CD4-positive, alpha-beta memory T cell (primary cell): ENCODE results near the gene DSC3. TPM values are rescaled to one million over a fixed set of nuclear protein-coding genes. Genes with fewer than 3 reads are reported as not detected.
"Not testable (repeated sequence)": the region's sequence is repeated elsewhere in the genome, so short reads cannot be mapped to it uniquely, and the experiment has no call there.

ENCODE experiments used
- CTCF ChIA-PET: fragments of 350-600 bp; sonication (Branson Sonifier 250); formaldehyde crosslinking; loops from one replicate; lab custom pipeline; 2021; ENCODE audit warnings: inconsistent platforms; ENCODE audit not compliant: partially characterized antibody; lab: Charles Lee
- POLR2A ChIA-PET: fragments of 350-600 bp; sonication (Branson Sonifier 250); formaldehyde crosslinking; loops from one replicate; lab custom pipeline; 2021; ENCODE audit not compliant: partially characterized antibody; lab: Charles Lee
- DNase-seq, 5 donors: peaks; one replicate each; pipeline versions ENCODE4 v3.0.0 to v3.0.0-alpha.2; 2020 to 2022; ENCODE audit warnings: mixed read lengths in 1 of 5
- H3K27ac ChIP-seq: one replicate; pipeline ENCODE4 v1.7.0; 2013; ENCODE audit warnings: low read depth, low read length
- H3K27me3 ChIP-seq: 2 replicates; pipeline ENCODE4 v1.7.0; 2013; ENCODE audit warnings: mild to moderate bottlenecking, low read length, moderate library complexity; ENCODE audit not compliant: insufficient read depth
- H3K36me3 ChIP-seq: 2 replicates; pipeline ENCODE4 v1.7.0; 2013; ENCODE audit warnings: mild to moderate bottlenecking, low read length, moderate library complexity; ENCODE audit not compliant: insufficient read depth
- H3K4me1 ChIP-seq: 2 replicates; pipeline ENCODE4 v1.7.0; 2013; ENCODE audit warnings: mild to moderate bottlenecking, low read length, moderate library complexity; ENCODE audit not compliant: insufficient read depth
- H3K4me3 ChIP-seq, 2 donors: one replicate each; pipeline ENCODE4 v1.7.0; 2013; ENCODE audit warnings: low read length in 2 of 2, mild to moderate bottlenecking in 1 of 2
- H3K9me3 ChIP-seq, 2 donors: one replicate each; pipeline ENCODE4 v1.7.0; 2013; ENCODE audit warnings: low read length in 2 of 2, control low read depth in 1 of 2; ENCODE audit not compliant: control insufficient read depth in 1 of 2
- H3K27ac Mint-ChIP-seq, 7 donors: one replicate each; pipeline ENCODE4 v1.8.0; 2020 to 2021; ENCODE audit warnings: mixed read lengths in 7 of 7, mild to moderate bottlenecking in 6 of 7, inconsistent platforms in 3 of 7, moderate library complexity in 3 of 7
- H3K27me3 Mint-ChIP-seq, 2 donors: one replicate each; pipeline ENCODE4 v1.8.0; 2020 to 2021; ENCODE audit warnings: mixed read lengths in 2 of 2
- H3K36me3 Mint-ChIP-seq, 2 donors: one replicate each; pipeline ENCODE4 v1.8.0; 2020 to 2021; ENCODE audit warnings: mixed read lengths in 2 of 2, inconsistent platforms in 1 of 2, mild to moderate bottlenecking in 1 of 2
- H3K4me1 Mint-ChIP-seq, 4 donors: one replicate each; pipeline ENCODE4 v1.8.0; 2020 to 2021; ENCODE audit warnings: mixed read lengths in 4 of 4, mild to moderate bottlenecking in 1 of 4
- H3K4me3 Mint-ChIP-seq, 8 donors: one replicate each; pipeline ENCODE4 v1.8.0; 2020 to 2021; ENCODE audit warnings: mixed read lengths in 8 of 8, mild to moderate bottlenecking in 7 of 8, moderate library complexity in 6 of 8, inconsistent platforms in 3 of 8
- H3K9me3 Mint-ChIP-seq, 8 donors: one replicate each; pipeline ENCODE4 v1.8.0; 2020 to 2021; ENCODE audit warnings: mixed read lengths in 8 of 8, mild to moderate bottlenecking in 5 of 8, inconsistent platforms in 3 of 8, moderate library complexity in 1 of 8
- intact Hi-C: fragments of 100-400 bp; cut with micrococcal nuclease; formaldehyde crosslinking; loops from one replicate; pipeline ENCODE4 v1.15.1; 2023
- polyA plus RNA-seq, 2 donors: library from polyadenylated mRNA; unstranded; fragments of 300-500 nt; fragmentation: Illumina TruSeq; gene quantifications; one replicate each; pipeline ENCODE4 v1.2.3, GENCODE V29; 2021
- total RNA-seq, 2 experiments: library from RNA; stranded (reverse); gene quantifications; one replicate each; pipeline ENCODE4 v1.2.3, GENCODE V29; 2021

The DSC3 gene
- total and polyA plus RNA-seq, 4 experiments from 2014 or later, result not detected

DNA sequence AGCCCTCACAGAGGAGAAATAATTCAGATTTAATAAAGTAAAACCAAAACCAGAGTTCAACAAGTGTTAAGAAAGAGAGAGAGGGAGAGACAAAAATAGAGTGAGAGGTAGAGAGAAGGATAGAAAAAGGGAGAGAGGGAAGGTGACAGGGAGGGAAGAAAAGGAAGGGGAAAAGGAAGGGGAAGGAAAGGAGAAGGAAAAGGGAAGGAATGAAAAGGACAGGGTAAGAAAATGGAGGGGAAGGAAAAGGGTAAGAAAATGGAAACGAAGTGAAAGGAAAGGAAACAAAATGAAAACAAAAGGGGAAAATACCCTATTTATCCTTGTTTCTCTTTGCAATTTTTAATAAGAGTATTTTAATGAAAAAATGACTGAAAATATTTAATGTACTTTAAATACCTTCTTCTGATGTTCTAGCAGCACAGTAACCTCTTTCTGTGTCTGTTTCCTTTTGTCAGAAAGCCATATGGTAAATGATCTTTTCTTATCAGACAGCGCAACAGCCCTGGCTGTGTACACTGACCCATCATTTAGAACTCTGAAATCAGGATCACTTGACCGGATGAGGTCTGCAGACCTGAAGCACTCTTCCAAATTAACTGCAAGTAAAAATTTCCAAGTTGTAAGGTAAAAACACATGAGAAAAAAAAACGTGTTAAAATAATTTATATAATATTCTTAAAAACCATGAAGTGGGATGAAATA, 11.8 kb downstream of the DSC3 start:
- Histone ChIP-seq H3K27ac (no peak overlapping the region), H3K9me3 (no peaks in the 10 kb centered on the region), H3K4me3 (no peak overlapping the region), H3K27me3 (no peaks in the 10 kb centered on the region), H3K36me3 (no peaks in the 10 kb centered on the region), H3K4me1 (no peaks in the 10 kb centered on the region)
- Mint-ChIP-seq H3K27me3 (no peaks in the 10 kb centered on the region), H3K36me3 (no peaks in the 10 kb centered on the region), H3K4me3 (no peak overlapping the region), H3K4me1 (no peaks in the 10 kb centered on the region), H3K9me3 (peaks cover 0 to 10% (median 3%) of the 10 kb centered on the region in 8 donors), H3K27ac (no peak overlapping the region)
- CTCF ChIA-PET, result no interaction called here
- POLR2A ChIA-PET, result no interaction called here
- DNase-seq, result no peak
- intact Hi-C loops, result no loop called here

DNA sequence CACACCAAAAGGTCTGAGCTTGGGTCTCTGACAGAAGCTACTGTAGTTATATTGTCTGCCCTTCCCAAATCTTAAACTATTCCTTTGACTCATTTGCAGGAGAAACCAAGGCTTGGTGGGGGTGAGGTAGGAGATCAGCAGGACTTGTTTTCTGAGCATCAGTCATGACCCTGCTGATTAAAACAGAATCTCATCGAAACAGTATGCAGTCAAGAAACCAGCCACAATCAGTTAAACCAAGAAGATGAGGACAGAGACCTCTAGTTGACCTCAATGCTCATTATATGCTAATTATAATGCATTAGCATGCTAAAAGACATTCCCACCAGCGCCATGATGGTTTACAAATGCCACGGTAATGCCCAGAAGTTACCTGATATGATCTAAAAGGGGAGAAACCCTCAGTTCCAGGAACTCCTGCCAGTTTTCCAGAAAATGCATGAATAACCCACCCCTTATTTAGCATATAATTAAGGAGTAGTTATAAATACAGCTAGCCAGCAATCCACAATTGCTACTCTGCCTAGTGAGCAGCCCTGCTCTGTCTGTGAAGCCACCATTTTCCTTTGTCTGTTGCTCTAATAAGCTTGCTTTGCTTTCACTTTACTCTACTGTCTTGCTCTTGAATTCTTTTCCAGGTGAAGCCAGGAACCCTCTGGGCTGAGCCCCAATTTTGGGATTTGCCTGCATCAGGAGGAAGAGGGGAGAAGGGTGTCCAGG, 26.7 kb downstream of the DSC3 start:
- no peaks in the 10 kb centered on the region for H3K36me3 Mint-ChIP-seq
- H3K27me3 Mint-ChIP-seq, result no peaks in the 10 kb centered on the region

DNA sequence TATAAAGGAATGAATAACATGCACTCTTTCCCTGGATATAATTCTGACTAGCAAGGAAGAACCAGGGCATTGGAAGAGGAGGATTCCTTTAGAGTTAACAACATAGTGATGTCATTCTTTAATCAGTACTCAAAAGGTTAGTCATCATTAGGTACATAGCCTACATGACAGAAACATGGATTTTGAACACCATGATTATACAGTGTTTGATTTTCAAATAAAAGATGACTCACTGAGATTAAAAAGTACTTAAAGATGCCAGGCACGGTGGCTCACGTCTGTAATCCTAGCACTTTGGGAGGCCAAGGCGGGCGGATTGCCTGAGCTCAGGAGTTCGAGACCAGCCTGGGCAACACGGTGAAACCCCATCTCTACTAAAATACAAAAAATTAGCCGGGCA, 31.1 kb downstream of the DSC3 start:
- H3K4me3 ChIP-seq, H3K27ac Mint-ChIP-seq, H3K36me3 ChIP-seq, H3K9me3 ChIP-seq, H3K4me1 Mint-ChIP-seq, DNase-seq, intact Hi-C loops, H3K27ac ChIP-seq, H3K36me3 Mint-ChIP-seq, H3K4me1 ChIP-seq, H3K27me3 Mint-ChIP-seq, H3K4me3 Mint-ChIP-seq, H3K9me3 Mint-ChIP-seq, POLR2A ChIA-PET, CTCF ChIA-PET, H3K27me3 ChIP-seq: not testable (repeated sequence)

More for the DNA sequence above, 26.7 kb downstream of the DSC3 start:
- intact Hi-C loops, result no loop called here
- no peaks in the 10 kb centered on the region for H3K4me1 ChIP-seq
- CTCF ChIA-PET, result no interaction called here
- H3K9me3 Mint-ChIP-seq, result peaks cover 3 to 13% (median 10%) of the 10 kb centered on the region in 8 donors
- no peak for DNase-seq
- no peak overlapping the region for H3K4me3 ChIP-seq
- H3K9me3 ChIP-seq, result no peaks in the 10 kb centered on the region
- POLR2A ChIA-PET, result no interaction called here
- no peaks in the 10 kb centered on the region for H3K4me1 Mint-ChIP-seq
- no peak overlapping the region for H3K4me3 Mint-ChIP-seq
- H3K27ac ChIP-seq, result no peak overlapping the region
- no peaks in the 10 kb centered on the region for H3K27me3 ChIP-seq
- H3K36me3 ChIP-seq, result no peaks in the 10 kb centered on the region
- H3K27ac Mint-ChIP-seq, result no peak overlapping the region

DNA sequence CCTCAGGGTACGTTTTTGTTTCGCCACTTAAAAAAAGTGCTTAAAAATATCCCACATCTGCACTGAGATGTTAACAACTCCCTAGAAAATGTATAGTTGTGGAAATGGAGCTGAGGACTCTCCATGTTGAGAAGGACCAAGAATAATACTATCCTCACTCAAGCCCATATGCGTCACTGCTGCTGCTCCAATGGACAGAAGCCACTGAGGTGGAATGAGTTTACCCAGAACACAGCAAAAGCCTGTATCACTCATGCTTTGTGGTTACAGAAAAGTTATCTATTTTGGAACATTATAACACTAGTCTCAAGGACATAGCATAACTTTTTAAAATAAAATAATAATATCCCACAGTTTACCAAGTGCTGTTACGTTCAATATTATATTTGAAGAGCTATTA, 31.9 kb downstream of the DSC3 start:
- Histone ChIP-seq H3K27me3 (no peaks in the 10 kb centered on the region), H3K36me3 (no peaks in the 10 kb centered on the region), H3K4me3 (no peak overlapping the region), H3K27ac (no peak overlapping the region), H3K4me1 (no peaks in the 10 kb centered on the region), H3K9me3 (no peaks in the 10 kb centered on the region)
- Mint-ChIP-seq H3K27me3 (no peaks in the 10 kb centered on the region), H3K9me3 (peaks cover 0 to 7% (median 4%) of the 10 kb centered on the region in 8 donors), H3K36me3 (no peaks in the 10 kb centered on the region), H3K27ac (no peak overlapping the region), H3K4me1 (no peaks in the 10 kb centered on the region), H3K4me3 (no peak overlapping the region)
- no peak for DNase-seq
- CTCF ChIA-PET, result no interaction called here
- intact Hi-C loops, result no loop called here
- POLR2A ChIA-PET, result no interaction called here

DNA sequence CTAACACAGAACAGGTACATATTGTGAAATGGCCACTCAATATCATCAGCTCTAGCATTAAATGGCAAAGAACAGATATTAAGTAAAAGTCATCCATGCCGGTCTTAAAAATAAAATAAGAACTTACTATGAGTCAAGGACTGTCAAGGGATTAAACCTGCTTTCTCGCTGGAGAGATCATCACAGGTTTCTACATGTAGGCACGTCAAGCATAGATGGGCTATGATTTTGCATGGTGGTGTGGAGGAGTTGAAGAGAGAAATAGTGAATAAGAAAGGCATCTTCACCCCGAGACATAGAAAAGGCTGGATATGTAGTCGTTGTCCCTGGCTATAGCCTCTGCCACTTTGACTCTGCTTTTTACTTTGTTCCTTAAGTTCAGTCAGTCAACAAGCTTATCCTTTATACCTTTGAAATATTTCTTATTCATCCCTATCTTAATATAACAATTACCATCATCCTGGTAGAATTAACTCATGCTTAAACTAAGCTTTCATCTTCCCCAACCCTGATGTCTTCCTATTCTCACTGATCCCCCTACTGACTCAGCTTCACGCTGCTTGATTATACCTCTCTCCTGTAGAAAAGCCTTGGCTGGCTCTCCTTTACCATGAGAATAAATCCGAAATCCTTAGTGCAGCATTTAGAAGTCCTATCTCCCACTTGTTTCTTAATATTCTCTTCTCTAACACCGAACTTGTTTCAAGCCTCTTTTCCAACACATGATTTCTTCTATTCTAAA, 42.5 kb downstream of the DSC3 start:
- peaks cover 0 to 11% (median 5%) of the 10 kb centered on the region in 8 donors for H3K9me3 Mint-ChIP-seq

GRCh38 chr18:30999186-30999585, 43.4 kb downstream of the DSC3 start:
- intact Hi-C loops, result no loop called here
- no peak for DNase-seq
- H3K27ac Mint-ChIP-seq, result no peak overlapping the region
- H3K4me3 Mint-ChIP-seq, result no peak overlapping the region
- no peaks in the 10 kb centered on the region for H3K36me3 Mint-ChIP-seq
- CTCF ChIA-PET, result no interaction called here
- no peaks in the 10 kb centered on the region for H3K27me3 Mint-ChIP-seq
- no peaks in the 10 kb centered on the region for H3K9me3 ChIP-seq
- no peaks in the 10 kb centered on the region for H3K4me1 ChIP-seq
- H3K27ac ChIP-seq, result no peak overlapping the region
- H3K9me3 Mint-ChIP-seq, result peaks cover 0 to 13% (median 6%) of the 10 kb centered on the region in 8 donors
- H3K36me3 ChIP-seq, result no peaks in the 10 kb centered on the region
- H3K4me3 ChIP-seq, result no peak overlapping the region
- H3K4me1 Mint-ChIP-seq, result no peaks in the 10 kb centered on the region
- no peaks in the 10 kb centered on the region for H3K27me3 ChIP-seq
- POLR2A ChIA-PET, result no interaction called here

More for the DNA sequence above, 42.5 kb downstream of the DSC3 start:
- Mint-ChIP-seq H3K4me1 (no peaks in the 10 kb centered on the region), H3K36me3 (no peaks in the 10 kb centered on the region), H3K4me3 (no peak overlapping the region), H3K27ac (no peak overlapping the region), H3K27me3 (no peaks in the 10 kb centered on the region)
- intact Hi-C loops, result no loop called here
- H3K27me3 ChIP-seq, result no peaks in the 10 kb centered on the region
- no peaks in the 10 kb centered on the region for H3K4me1 ChIP-seq
- DNase-seq, result no peak
- no peak overlapping the region for H3K4me3 ChIP-seq
- CTCF ChIA-PET, result no interaction called here
- H3K27ac ChIP-seq, result no peak overlapping the region
- POLR2A ChIA-PET, result no interaction called here
- no peaks in the 10 kb centered on the region for H3K36me3 ChIP-seq
- H3K9me3 ChIP-seq, result no peaks in the 10 kb centered on the region

DNA sequence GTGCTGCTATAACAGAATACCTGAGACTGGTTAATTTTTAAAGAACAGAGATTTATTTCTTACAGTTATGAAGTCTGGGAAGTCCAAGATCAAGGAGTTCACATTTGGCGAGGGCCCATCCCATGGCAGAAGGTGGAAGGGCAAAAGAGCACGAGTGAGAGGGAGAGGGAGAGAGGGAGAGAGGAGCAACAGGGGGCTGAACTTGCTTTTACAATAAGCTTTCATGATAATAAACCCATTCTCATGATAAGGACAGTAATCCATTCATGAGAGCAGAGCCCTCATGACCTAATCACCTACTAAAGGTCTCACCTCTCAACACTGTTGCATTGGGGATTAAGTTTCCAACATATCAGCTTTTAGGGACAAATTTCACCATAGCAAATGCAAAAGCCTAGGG, 45.3 kb downstream of the DSC3 start:
- POLR2A ChIA-PET, result no interaction called here
- H3K4me3 Mint-ChIP-seq, result no peak overlapping the region
- CTCF ChIA-PET, result no interaction called here
- no peaks in the 10 kb centered on the region for H3K27me3 Mint-ChIP-seq
- H3K4me1 Mint-ChIP-seq, result no peaks in the 10 kb centered on the region
- no peak overlapping the region for H3K27ac Mint-ChIP-seq
- H3K27ac ChIP-seq, result no peak overlapping the region
- DNase-seq, result no peak
- no peaks in the 10 kb centered on the region for H3K4me1 ChIP-seq
- intact Hi-C loops, result no loop called here
- no peaks in the 10 kb centered on the region for H3K27me3 ChIP-seq
- H3K36me3 ChIP-seq, result no peaks in the 10 kb centered on the region
- no peaks in the 10 kb centered on the region for H3K9me3 ChIP-seq
- no peaks in the 10 kb centered on the region for H3K36me3 Mint-ChIP-seq
- no peak overlapping the region for H3K4me3 ChIP-seq
- H3K9me3 Mint-ChIP-seq, result peaks cover 0 to 11% (median 5%) of the 10 kb centered on the region in 8 donors
